Measurements from ENCODE around the gene CD101. TPM values are rescaled to one million over a fixed set of nuclear protein-coding genes. Genes with fewer than 3 reads are reported as not detected.

Gene CD101
- total and polyA plus RNA-seq, 2 of the 8 experiments (the other 6 are each of a cell fraction or from before 2014, with no cell fraction given), result 1.1 to 1.2 TPM

DNA sequence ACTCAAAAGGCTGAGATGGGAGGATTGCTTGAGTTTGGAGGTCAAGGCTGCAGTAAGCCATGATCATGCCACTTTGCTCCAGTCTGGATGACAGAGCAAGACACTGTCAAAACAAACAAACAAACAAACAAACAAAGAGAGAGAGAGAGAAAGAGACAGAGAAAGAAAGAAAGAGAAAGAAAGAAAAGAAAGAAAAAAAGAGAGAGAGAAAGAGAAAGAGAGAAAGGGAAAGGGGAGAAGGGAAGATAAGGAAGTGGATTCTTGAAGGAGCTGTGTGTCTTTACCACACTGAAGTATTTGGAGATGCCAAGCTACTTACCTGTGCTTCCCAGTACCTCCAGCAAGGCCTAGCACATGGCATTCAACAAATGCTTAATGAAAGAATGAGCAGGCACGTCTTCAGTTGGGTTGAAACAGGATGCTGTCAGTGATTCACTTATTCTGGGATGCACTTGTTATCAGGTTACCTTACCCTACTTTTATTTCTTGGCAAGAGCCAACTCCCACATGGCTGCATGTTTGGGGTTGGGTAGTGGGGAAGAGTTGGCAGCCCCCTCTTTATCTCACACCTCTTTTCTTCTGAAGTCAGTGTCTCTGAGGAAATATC lies 28.8 kb downstream of the CD101 start:
- H3K14ac ChIP-seq (ENCODE audit: insufficient read length), result no peak overlapping the region
- H2BK120ac ChIP-seq (replicated peaks; ENCODE audit: low read depth, low read length), result no peak overlapping the region
- H2BK20ac ChIP-seq (ENCODE audit: low read length), result no peak overlapping the region
- H2BK5ac ChIP-seq (ENCODE audit: low read depth, low read length), result no peak overlapping the region
- H3K4me1 ChIP-seq (replicated peaks in 1 of 4; ENCODE audit: control insufficient read depth in 3 of 4, insufficient read depth in 4 of 4, low read length in 3 of 4), result peaks cover 0 to 4% (median 0%) of the 10 kb centered on the region in 4 experiments; a peak in 1 of 7 replicates
- no peak overlapping the region for H3K18ac ChIP-seq (ENCODE audit: extremely low read depth, low read length)
- no peaks in the 10 kb centered on the region for H3K27me3 ChIP-seq (replicated peaks in 1 of 4; ENCODE audit: control insufficient read depth in 3 of 4, extremely low read depth in 1 of 4, insufficient read depth in 3 of 4, low read length in 3 of 4)
- no peak overlapping the region for H4K5ac ChIP-seq (ENCODE audit: insufficient read length, low read depth, low read length)
- no peaks in the 10 kb centered on the region for H3K9me3 ChIP-seq (ENCODE audit: insufficient read depth in 2 of 2, low read depth in 1 of 2, low read length in 1 of 2)
- DNase-seq (ENCODE audit: low read depth in 1 of 2, low spot score in 2 of 2) (no peak), FAIRE-seq (no peak)
- H3K4ac ChIP-seq (replicated peaks; ENCODE audit: insufficient read length, low read depth, low read length), result no peak overlapping the region
- no peaks in the 10 kb centered on the region for H4K20me1 ChIP-seq (replicated peaks in 1 of 2; ENCODE audit: control insufficient read depth in 1 of 2, insufficient read depth in 2 of 2, low read length in 2 of 2)
- no peak for TF ChIP-seq CBX8 (IDR thresholded peaks at IDR 0.05; ENCODE audit: borderline replicate concordance, low read depth, low read length)
- no peak for TF ChIP-seq SP1 (IDR thresholded peaks at IDR 0.05; ENCODE audit: low read depth, low read length)
- TF ChIP-seq SIN3A (conservative IDR thresholded peaks at IDR 0.05 in 1 of 2, IDR thresholded peaks at IDR 0.05 in 1 of 2; ENCODE audit: low read depth in 1 of 2, low read length in 2 of 2), result no peak
- TF ChIP-seq, protein P1, sequence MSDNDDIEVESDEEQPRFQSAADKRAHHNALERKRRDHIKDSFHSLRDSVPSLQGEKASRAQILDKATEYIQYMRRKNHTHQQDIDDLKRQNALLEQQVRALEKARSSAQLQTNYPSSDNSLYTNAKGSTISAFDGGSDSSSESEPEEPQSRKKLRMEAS (IDR thresholded peaks at IDR 0.05), result no peak
- no peak for TF ChIP-seq RNF2 (IDR thresholded peaks at IDR 0.05; ENCODE audit: borderline replicate concordance, low read depth, low read length, missing control alignments, poor library complexity, severe bottlenecking)
- no peak for TF ChIP-seq NRF1 (IDR thresholded peaks at IDR 0.05; ENCODE audit: low read depth, low read length)
- no peak overlapping the region for H3K9ac ChIP-seq (replicated peaks in 1 of 4; ENCODE audit: extremely low read depth in 1 of 4, low read depth in 3 of 4, low read length in 3 of 4)
- CTCF ChIA-PET (ENCODE audit: partially characterized antibody), result no interaction called here
- no peak overlapping the region for H4K8ac ChIP-seq (ENCODE audit: extremely low read depth, insufficient read depth, low read length)
- no peak overlapping the region for H2AFZ ChIP-seq (ENCODE audit: low read length)
- no peaks in the 10 kb centered on the region; the same call in 1 of the 2 replicates for H3K23me2 ChIP-seq (ENCODE audit: low read depth, low read length)
- no peak overlapping the region for H3K56ac ChIP-seq (replicated peaks; ENCODE audit: insufficient read length, low read depth, low read length)
- POLR2A ChIA-PET (ENCODE audit: partially characterized antibody), result interaction anchor here (0.6 kb wide), 1 partner anchor 78 kb away, joined by 3 read pairs; no protein-coding TSS in a partner anchor
- no peak overlapping the region for H4K91ac ChIP-seq (replicated peaks; ENCODE audit: insufficient read length, low read length)
- no peak overlapping the region for H3K4me3 ChIP-seq (ENCODE audit: extremely low read depth in 1 of 4, insufficient read depth in 2 of 4, low read depth in 3 of 4, low read length in 4 of 4)
- no peaks in the 10 kb centered on the region for H3K79me1 ChIP-seq (ENCODE audit: low read depth, low read length)
- H2BK15ac ChIP-seq (ENCODE audit: low read length), result no peak overlapping the region
- H3K4me2 ChIP-seq (ENCODE audit: insufficient read depth in 1 of 2, low read depth in 2 of 2, low read length in 2 of 2), result no peak overlapping the region
- peaks cover 0 to 3% of the 10 kb centered on the region in 2 experiments; a peak in 1 of 4 replicates for H3K79me2 ChIP-seq (ENCODE audit: control insufficient read depth in 1 of 2, insufficient read depth in 2 of 2, low read length in 2 of 2)
- H3K27ac ChIP-seq (ENCODE audit: low read depth, low read length), result no peak overlapping the region
- WGBS, 2 experiments (ENCODE audit: extremely low coverage in 1 of 2, insufficient coverage in 1 of 2, insufficient read length in 1 of 2, insufficient replicate concordance in 2 of 2, low coverage in 1 of 2, low lambda C conversion rate in 2 of 2, missing lambda C conversion rate in 1 of 2), result 79% methylated on average over 1 of the region's 1 CpG; no CpG with 5 or more reads in 1 of the 2 experiments
- H2AK5ac ChIP-seq (ENCODE audit: low read depth, low read length), result no peak overlapping the region
- no peaks in the 10 kb centered on the region for H3K36me3 ChIP-seq (ENCODE audit: control insufficient read depth in 2 of 4, insufficient read depth in 4 of 4, low read length in 3 of 4)
- H2BK12ac ChIP-seq (ENCODE audit: low read depth, low read length), result no peak overlapping the region
- H3K23ac ChIP-seq (ENCODE audit: insufficient read length), result no peak overlapping the region
